ENCODE results near the gene RBP5.

RBP5 gene, protein sequence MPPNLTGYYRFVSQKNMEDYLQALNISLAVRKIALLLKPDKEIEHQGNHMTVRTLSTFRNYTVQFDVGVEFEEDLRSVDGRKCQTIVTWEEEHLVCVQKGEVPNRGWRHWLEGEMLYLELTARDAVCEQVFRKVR

GRCh38 chr12:7128681-7129286 is at the start of gene RBP5:
TSS of gene RBP5 (minus strand) at chr12:7128889. CDS start at chr12:7128775, 114 bp downstream.
- no peak for DNase-seq (ENCODE audit: low read depth, low spot score)

DNA sequence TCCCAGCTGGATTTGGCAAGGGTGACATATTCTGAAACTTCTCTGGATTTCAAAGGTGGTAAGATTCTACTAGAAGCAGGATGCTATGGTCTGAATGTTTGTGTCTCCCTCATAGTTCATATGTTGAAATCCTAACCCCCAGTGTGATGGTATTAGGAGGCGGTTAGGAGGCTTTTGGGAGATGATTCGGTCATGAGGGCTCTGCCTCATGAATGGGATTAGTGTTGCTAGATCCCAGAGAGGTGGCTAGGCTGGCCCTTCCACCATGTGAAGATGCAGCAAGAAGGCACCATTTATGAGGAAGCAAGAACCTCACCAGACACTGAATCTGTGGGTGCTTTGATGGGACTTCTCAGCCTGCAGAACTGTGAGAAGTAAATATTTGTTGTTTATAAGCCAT is 49.8 kb upstream of the RBP5 start:
- no peak for DNase-seq (ENCODE audit: low read depth, low spot score)

DNA sequence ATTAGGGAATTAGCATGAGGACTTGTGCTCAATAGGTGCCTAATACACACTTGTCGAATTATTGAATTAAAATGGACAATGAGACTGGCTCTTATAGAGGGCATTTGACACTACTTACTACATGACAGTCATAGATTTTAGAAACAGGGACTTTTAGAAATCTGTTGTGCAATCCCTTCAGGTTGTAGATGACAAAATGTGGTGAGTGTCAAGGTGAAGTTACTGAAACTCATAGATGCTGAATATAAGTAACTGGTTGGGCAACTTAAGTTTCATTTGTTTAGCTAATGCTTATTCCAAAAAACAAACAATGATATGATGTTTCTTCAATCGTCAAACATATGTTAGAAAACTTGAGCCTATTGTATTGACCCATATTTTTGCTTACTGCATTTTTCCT is 47.9 kb upstream of the RBP5 start:
- no peak for DNase-seq (ENCODE audit: low read depth, low spot score)

DNA sequence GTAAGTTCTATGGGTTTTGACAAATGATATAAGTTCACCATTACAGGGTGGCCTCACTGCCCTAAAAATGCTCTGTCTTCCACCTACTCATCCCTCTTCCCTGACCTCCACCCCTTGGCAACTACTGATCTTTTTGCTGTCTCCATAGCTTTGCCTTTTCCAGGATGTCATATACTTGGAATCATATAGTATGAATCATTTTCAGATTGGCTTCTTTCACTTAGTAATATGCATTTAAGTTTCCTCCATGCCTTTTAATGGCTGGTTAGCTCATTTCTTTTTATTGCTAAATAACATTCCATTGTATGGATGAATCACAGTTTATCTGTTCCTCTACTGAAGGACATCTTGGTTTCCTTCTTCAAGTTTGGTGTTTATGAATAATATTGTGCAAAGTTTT is 46.8 kb upstream of the RBP5 start:
- no peak for DNase-seq (ENCODE audit: low read depth, low spot score)

DNA sequence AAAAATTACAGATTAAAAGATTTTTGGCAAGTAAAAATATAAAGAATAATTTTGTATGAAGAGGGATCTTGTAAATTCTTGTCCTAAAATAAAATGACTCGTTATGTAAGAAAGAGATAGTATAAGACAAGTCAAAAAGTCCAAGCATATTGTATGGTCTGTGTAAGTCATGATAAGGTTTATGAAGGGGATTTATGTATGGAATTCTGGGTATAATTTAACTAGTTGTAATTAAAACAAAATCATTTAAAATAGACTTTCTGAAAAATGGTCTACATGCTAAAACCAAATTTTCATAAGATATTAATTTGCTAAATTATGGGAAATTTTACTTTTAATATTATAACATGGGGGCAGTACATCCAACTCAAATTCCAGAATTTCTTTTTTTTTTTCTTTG is 43.2 kb upstream of the RBP5 start:
- no peak for DNase-seq (ENCODE audit: low read depth, low spot score)

DNA sequence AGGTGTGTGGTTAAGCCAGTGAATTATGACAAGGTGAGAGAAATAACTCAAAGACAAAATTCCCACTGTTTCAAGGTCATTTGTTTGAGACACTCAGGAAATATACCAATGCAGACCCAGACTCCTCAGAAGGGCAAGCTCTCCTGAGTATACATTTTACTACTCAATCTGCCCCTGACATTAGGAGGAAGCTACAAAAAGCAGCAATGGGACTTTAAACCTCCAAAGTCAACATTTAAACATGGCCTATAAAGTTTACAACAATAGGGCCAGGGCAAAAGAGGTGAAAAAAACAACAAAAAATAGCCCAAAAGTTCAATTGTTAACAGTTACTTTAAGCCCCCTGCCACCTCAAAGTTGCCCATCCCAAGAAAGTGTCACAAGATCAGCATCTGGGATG is 41.3 kb upstream of the RBP5 start:
- no peak for DNase-seq (ENCODE audit: low read depth, low spot score)

- DNase-seq (ENCODE audit: low read depth, low spot score) = peak; percentile 42
These were observed 34.0 kb upstream of the RBP5 start for GRCh38 chr12:7162691-7163114.

GRCh38 chr12:7161811-7162210 is 33.1 kb upstream of the RBP5 start:
- no peak for DNase-seq (ENCODE audit: low read depth, low spot score)

DNA sequence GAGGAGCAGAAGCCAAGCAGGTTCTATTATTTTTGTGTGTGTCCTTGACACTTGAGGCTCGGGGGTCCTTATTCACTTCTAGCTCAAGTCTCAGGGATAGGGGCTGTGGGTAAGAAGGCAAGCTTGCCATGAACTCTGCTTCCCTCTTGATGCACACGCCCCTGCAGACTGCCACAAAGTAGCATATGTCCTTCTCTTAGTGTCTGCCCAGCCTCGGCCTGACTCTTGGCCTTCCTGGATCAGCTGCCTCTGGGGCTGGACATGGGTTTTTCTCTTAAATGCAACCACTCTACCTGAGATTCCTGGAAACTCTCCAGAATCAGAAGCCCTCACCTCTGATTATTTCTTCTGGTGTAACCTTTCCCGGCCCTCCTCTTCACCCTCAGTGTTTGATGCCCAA is 32.6 kb upstream of the RBP5 start:
- no peak for DNase-seq (ENCODE audit: low read depth, low spot score)

GRCh38 chr12:7160183-7160582 is 31.5 kb upstream of the RBP5 start:
- DNase-seq (ENCODE audit: low read depth, low spot score) = no peak

- no peak for DNase-seq (ENCODE audit: low read depth, low spot score)
These were observed 30.3 kb upstream of the RBP5 start for GRCh38 chr12:7158781-7159609.

DNA sequence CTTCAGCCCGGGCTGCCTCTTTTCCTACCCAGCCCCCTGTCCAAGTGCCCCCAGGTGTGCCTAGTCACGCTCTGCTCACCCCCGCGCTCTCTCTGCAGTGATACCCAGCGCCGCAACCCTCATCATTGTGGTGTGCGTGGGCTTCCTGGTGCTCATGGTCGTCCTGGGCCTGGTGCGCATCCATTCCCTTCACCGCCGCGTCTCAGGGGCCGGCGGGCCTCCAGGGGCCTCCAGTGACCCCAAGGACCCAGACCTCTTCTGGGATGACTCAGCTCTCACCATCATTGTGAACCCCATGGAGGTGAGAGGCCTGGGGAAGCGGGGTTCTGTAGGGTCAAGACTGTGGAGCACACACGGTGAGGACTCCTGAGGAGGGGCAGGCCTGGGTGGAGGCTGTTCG is 28.7 kb upstream of the RBP5 start:
- DNase-seq (ENCODE audit: low read depth, low spot score) = no peak

- DNase-seq (ENCODE audit: low read depth, low spot score) = no peak
These were observed 27.8 kb upstream of the RBP5 start for GRCh38 chr12:7156259-7157197.

- no peak for DNase-seq (ENCODE audit: low read depth, low spot score)
These were observed 26.9 kb upstream of the RBP5 start for GRCh38 chr12:7155471-7156034.

DNA sequence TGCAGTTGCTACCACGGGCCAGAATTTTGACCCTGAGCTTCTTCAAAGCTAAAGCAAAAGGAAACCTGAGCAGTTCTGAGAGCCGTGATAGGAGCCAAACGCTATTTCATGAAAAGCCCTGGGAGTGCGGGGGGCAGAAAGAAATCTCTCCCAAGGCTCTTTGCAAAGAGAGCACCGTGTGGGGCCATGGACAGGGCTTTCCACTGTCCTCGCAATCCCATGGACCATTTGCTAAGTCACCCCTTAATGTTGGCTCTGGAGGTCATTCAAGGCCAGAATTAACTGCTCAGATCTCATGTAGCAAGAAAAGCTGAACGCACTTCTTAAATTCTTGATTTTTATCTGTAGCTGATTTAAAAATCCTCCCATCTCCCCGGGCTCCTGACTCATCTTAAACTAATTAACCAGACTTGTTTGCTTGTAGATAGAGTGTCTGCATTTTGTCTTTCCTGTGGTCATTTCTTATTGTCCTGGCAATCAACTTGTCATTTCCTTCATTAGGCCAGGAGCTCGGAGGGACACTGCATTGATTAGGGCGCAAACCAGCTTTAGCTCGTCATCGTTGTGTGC is 26.3 kb upstream of the RBP5 start:
- DNase-seq (ENCODE audit: low read depth, low spot score) = no peak

DNA sequence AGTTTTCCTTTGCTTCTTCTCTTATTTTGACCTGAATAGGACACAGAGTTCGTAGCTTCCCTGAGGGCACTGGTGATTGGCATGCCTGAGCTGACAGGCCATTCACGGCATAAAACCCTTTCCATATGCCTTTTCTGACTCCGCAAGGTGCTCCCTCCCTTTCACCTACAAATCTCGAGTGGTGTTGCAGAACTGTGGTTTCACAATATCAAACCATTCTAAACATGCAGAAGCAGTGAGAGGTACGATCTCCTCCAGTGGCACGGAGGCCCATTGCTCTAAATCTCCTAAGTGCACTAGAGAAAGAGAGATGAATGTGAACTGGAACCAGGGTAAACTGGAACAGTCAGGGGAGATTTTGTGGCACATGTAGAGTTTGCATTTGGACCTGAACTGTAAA is 25.4 kb upstream of the RBP5 start:
- no peak for DNase-seq (ENCODE audit: low read depth, low spot score)

GRCh38 chr12:7152818-7153217 is 24.1 kb upstream of the RBP5 start:
- DNase-seq (ENCODE audit: low read depth, low spot score) = no peak

- no peak for DNase-seq (ENCODE audit: low read depth, low spot score)
These were observed 22.8 kb upstream of the RBP5 start for GRCh38 chr12:7151532-7151931.

GRCh38 chr12:7150841-7151240 is 22.2 kb upstream of the RBP5 start:
- DNase-seq (ENCODE audit: low read depth, low spot score) = no peak

DNA sequence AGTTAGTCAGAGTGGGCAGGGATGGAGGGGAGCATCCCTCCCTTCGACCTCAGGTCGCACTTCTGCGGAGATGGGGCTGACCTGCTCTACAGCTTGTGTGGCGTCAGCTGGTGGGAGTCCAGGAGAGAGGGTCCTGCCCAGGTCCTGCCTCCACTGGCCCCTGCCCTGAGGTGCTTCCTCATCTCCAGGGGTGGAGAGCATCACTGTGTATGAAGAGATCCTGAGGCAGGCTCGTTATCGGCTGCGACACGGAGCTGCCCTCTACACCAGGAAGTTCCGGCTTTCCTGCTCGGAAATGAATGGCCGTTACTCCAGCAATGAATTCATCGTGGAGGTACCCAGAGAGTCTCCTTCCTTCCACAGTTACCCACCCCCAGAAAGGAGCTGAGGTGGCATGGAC is 21.7 kb upstream of the RBP5 start:
- DNase-seq (ENCODE audit: low read depth, low spot score) = no peak

DNA sequence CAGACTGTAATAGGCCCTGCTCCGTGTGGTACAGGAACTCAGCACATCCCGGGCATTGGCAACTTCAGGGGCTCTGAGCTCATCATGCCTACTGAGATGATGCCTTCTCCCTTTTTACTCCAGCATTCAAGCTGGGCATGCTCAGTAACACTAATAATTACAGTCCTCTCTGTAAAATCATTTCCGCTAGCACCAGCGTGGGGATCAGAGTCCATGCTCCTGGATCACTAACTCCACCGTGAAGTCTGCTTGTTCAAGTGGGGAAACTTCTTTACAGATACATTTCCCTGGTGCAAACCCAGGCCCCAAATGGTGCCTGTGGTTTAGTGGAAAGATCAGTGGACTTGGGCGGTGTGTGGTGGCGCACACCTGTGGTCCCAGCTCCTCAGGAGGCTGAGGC is 18.2 kb upstream of the RBP5 start:
- no peak for DNase-seq (ENCODE audit: low read depth, low spot score)

Measured in iPS DF 19.7 (cell line).